SK-N-SH treated with all-trans-retinoic acid at 6 μM for 48 hours (cell line): ENCODE results near the gene GMCL2.

Experiments
- ISL1 ChIP-seq: fragments of 250-450 bp; sonication (Bioruptor Pico); IDR thresholded peaks from 2 replicates; pipeline ENCODE4 v2.1.2; 2022; ENCODE audit warnings: mild to moderate bottlenecking, moderate library complexity
- RARB ChIP-seq: fragments of 250-450 bp; sonication (Bioruptor Pico); IDR thresholded peaks from 2 replicates; pipeline ENCODE4 v1.8.0; 2021; ENCODE audit warnings: mild to moderate bottlenecking, moderate library complexity
- SNAI2 ChIP-seq: fragments of 250-450 bp; sonication (Bioruptor Pico); IDR thresholded peaks from 2 replicates; pipeline ENCODE4 v1.5.0; 2020; ENCODE audit warnings: mild to moderate bottlenecking, moderate library complexity
- TCF4 ChIP-seq: fragments of 250-450 bp; sonication (Bioruptor Pico); IDR thresholded peaks from 2 replicates; pipeline ENCODE4 v1.8.0; 2021; ENCODE audit warnings: mild to moderate bottlenecking, moderate library complexity, borderline replicate concordance
- TOX ChIP-seq: fragments of 250-450 bp; sonication (Bioruptor Pico); IDR thresholded peaks from 2 replicates; pipeline ENCODE4 v1.8.0; 2021; ENCODE audit warnings: mild to moderate bottlenecking, moderate library complexity, borderline replicate concordance
- ZFP30 ChIP-seq: fragments of 450-650 bp; formaldehyde crosslinking; IDR thresholded peaks from 2 replicates; pipeline ENCODE4 v1.5.0; 2022; ENCODE audit warnings: mild to moderate bottlenecking, moderate library complexity
- ZNF565 ChIP-seq: fragments of 450-650 bp; formaldehyde crosslinking; conservative IDR thresholded peaks from 2 replicates; pipeline ENCODE4 v1.5.0; 2020; ENCODE audit warnings: low read depth, mild to moderate bottlenecking, moderate library complexity
- ZNF70 ChIP-seq: fragments of 450-650 bp; formaldehyde crosslinking; IDR thresholded peaks from 2 replicates; pipeline ENCODE4 v1.5.0; 2020; ENCODE audit warnings: mild to moderate bottlenecking, moderate library complexity
- TF ChIP-seq, protein P1 (sequence below): fragments of 250-450 bp; sonication (Bioruptor Pico); IDR thresholded peaks from 2 replicates; pipeline ENCODE4 v1.8.0; 2020; ENCODE audit warnings: mild to moderate bottlenecking, moderate library complexity, borderline replicate concordance
- TF ChIP-seq, protein P2 (sequence below): fragments of 250-450 bp; sonication (Bioruptor Pico); IDR thresholded peaks from 2 replicates; pipeline ENCODE4 v1.5.1; 2020; ENCODE audit warnings: low read depth, mild to moderate bottlenecking, moderate library complexity
- TF ChIP-seq, protein P3 (sequence below): fragments of 250-450 bp; sonication (Bioruptor Pico); IDR thresholded peaks from 2 replicates; pipeline ENCODE4 v1.5.0; 2020; ENCODE audit warnings: mild to moderate bottlenecking, moderate library complexity

DNA sequence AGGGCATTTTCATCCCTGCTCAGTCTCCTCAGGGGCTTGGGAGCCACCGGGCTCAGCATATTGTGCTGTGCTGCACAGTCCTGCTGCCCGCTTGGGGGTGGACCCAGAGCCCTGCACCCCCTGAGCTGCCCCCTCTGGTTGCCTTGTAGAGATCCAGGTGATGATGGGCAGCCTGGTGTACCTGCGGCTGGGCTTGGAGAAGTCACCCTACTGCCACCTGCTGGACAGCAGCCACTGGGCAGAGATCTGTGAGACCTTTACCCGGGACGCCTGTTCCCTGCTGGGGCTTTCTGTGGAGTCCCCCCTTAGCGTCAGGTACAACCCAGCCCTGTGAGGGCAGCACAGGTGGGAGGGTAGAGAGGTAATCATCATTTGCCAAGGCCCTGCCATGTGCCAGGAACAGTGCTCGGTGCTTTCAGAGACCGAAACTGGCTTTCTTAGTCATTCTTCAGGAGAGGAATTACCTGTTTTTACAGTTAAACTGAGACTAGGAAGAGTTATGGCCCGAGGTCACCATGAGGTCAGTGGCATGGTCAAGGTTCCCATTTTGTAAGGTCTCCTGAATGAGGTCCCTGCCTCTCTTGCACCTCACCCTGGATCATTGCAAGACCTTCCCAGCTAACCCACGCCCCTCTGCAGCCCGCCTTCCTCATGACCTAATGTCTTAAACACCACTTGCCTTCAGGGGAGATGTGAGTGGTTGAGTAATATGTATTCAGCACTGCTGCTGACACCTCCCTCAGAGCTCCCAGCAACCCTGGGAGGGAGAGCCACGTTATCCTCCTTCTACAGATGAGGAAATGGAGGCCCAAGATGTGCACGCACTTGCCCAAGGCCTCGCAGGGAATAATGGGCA lies 41.0 kb downstream of the GMCL2 start:
- TF ChIP-seq, protein P1, sequence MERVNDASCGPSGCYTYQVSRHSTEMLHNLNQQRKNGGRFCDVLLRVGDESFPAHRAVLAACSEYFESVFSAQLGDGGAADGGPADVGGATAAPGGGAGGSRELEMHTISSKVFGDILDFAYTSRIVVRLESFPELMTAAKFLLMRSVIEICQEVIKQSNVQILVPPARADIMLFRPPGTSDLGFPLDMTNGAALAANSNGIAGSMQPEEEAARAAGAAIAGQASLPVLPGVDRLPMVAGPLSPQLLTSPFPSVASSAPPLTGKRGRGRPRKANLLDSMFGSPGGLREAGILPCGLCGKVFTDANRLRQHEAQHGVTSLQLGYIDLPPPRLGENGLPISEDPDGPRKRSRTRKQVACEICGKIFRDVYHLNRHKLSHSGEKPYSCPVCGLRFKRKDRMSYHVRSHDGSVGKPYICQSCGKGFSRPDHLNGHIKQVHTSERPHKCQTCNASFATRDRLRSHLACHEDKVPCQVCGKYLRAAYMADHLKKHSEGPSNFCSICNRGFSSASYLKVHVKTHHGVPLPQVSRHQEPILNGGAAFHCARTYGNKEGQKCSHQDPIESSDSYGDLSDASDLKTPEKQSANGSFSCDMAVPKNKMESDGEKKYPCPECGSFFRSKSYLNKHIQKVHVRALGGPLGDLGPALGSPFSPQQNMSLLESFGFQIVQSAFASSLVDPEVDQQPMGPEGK (CRISPR knock-in tag) = no peak
- TF ChIP-seq, protein P2, sequence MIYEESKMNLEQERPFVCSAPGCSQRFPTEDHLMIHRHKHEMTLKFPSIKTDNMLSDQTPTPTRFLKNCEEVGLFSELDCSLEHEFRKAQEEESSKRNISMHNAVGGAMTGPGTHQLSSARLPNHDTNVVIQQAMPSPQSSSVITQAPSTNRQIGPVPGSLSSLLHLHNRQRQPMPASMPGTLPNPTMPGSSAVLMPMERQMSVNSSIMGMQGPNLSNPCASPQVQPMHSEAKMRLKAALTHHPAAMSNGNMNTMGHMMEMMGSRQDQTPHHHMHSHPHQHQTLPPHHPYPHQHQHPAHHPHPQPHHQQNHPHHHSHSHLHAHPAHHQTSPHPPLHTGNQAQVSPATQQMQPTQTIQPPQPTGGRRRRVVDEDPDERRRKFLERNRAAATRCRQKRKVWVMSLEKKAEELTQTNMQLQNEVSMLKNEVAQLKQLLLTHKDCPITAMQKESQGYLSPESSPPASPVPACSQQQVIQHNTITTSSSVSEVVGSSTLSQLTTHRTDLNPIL = no peak
- TF ChIP-seq ZFP30 = no peak
- no peak for TF ChIP-seq RARB (CRISPR knock-in tag)
- no peak for TF ChIP-seq ZNF565 (CRISPR knock-in tag)
- TF ChIP-seq ISL1 = no peak
- no peak for TF ChIP-seq TCF4 (CRISPR knock-in tag)
- TF ChIP-seq TOX (CRISPR knock-in tag) = no peak
- TF ChIP-seq, protein P3, sequence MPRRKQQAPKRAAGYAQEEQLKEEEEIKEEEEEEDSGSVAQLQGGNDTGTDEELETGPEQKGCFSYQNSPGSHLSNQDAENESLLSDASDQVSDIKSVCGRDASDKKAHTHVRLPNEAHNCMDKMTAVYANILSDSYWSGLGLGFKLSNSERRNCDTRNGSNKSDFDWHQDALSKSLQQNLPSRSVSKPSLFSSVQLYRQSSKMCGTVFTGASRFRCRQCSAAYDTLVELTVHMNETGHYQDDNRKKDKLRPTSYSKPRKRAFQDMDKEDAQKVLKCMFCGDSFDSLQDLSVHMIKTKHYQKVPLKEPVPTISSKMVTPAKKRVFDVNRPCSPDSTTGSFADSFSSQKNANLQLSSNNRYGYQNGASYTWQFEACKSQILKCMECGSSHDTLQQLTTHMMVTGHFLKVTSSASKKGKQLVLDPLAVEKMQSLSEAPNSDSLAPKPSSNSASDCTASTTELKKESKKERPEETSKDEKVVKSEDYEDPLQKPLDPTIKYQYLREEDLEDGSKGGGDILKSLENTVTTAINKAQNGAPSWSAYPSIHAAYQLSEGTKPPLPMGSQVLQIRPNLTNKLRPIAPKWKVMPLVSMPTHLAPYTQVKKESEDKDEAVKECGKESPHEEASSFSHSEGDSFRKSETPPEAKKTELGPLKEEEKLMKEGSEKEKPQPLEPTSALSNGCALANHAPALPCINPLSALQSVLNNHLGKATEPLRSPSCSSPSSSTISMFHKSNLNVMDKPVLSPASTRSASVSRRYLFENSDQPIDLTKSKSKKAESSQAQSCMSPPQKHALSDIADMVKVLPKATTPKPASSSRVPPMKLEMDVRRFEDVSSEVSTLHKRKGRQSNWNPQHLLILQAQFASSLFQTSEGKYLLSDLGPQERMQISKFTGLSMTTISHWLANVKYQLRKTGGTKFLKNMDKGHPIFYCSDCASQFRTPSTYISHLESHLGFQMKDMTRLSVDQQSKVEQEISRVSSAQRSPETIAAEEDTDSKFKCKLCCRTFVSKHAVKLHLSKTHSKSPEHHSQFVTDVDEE = no peak
- no peak for TF ChIP-seq SNAI2 (CRISPR knock-in tag)
- TF ChIP-seq ZNF70 (CRISPR knock-in tag) = no peak
